ENCODE data around the gene EPAS1.

DNA sequence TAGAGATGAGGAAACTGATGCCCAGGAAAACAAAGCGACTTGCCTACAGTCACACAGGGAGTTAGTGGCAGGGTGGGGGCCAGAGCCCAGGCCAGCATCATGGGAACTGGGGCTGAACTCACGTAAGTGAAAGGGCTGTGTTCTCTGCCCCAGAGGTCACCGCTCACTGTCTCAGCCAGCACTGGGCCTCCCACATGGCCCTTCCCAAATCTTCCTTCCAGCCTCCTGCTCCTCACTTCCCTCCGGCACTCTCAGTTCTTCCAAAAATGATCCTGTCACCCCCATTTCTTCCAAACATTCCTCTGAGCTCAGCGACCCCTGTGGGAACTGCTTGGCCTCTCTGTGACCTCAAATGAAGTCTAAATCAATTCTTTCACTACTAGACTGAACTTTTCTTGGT, 91.7 kb downstream of the EPAS1 start:
- TF ChIP-seq, protein P1, sequence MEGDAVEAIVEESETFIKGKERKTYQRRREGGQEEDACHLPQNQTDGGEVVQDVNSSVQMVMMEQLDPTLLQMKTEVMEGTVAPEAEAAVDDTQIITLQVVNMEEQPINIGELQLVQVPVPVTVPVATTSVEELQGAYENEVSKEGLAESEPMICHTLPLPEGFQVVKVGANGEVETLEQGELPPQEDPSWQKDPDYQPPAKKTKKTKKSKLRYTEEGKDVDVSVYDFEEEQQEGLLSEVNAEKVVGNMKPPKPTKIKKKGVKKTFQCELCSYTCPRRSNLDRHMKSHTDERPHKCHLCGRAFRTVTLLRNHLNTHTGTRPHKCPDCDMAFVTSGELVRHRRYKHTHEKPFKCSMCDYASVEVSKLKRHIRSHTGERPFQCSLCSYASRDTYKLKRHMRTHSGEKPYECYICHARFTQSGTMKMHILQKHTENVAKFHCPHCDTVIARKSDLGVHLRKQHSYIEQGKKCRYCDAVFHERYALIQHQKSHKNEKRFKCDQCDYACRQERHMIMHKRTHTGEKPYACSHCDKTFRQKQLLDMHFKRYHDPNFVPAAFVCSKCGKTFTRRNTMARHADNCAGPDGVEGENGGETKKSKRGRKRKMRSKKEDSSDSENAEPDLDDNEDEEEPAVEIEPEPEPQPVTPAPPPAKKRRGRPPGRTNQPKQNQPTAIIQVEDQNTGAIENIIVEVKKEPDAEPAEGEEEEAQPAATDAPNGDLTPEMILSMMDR (IDR thresholded peaks at IDR 0.05), result no peak
- TF ChIP-seq POLR2A (IDR thresholded peaks at IDR 0.05), result no peak
